Activated naive CD8-positive, alpha-beta T cell treated with anti-CD3 and anti-CD28 coated beads, Interleukin-2, amount 10 ng/mL, durations not matched to agents 7 days and 5 days (primary cell): Measurements from ENCODE around the gene FAM240A. TPM values are rescaled to one million over a fixed set of nuclear protein-coding genes. Genes with fewer than 3 reads are reported as not detected.

Experiments
- ATAC-seq: fragments of 150-1000 bp; cut with Tn5 transposase; one replicate; pipeline ENCODE4 v1.10.0; 2021; ENCODE audit warnings: low read depth, moderate library complexity
- POLR2A ChIA-PET: fragments of 350-600 bp; sonication (Branson Sonifier 250); formaldehyde crosslinking; loops from one replicate; lab custom pipeline; 2021; ENCODE audit warnings: antibody characterized with exemption; lab: Charles Lee
- DNase-seq: peaks from one replicate; pipeline ENCODE4 v3.0.0; 2021
- H3K27ac Mint-ChIP-seq: one replicate; pipeline ENCODE4 v1.8.0; 2022; ENCODE audit warnings: mild to moderate bottlenecking, mixed read lengths
- H3K27me3 Mint-ChIP-seq: one replicate; pipeline ENCODE4 v1.8.0; 2022; ENCODE audit warnings: mild to moderate bottlenecking, moderate library complexity, mixed read lengths
- H3K36me3 Mint-ChIP-seq: one replicate; pipeline ENCODE4 v1.8.0; 2021; ENCODE audit warnings: mild to moderate bottlenecking, mixed read lengths
- H3K4me1 Mint-ChIP-seq: one replicate; pipeline ENCODE4 v1.8.0; 2021; ENCODE audit warnings: mixed read lengths
- H3K4me3 Mint-ChIP-seq: one replicate; pipeline ENCODE4 v1.8.0; 2022; ENCODE audit warnings: mild to moderate bottlenecking, moderate library complexity, mixed read lengths
- H3K9me3 Mint-ChIP-seq: one replicate; pipeline ENCODE4 v1.8.0; 2021; ENCODE audit warnings: mixed read lengths
- total RNA-seq, 2 experiments: library from RNA; stranded (reverse); gene quantifications; one replicate each; pipeline ENCODE4 v1.2.3, GENCODE V29; 2021

The FAM240A gene
- total RNA-seq, 2 experiments from 2014 or later, result not detected

DNA sequence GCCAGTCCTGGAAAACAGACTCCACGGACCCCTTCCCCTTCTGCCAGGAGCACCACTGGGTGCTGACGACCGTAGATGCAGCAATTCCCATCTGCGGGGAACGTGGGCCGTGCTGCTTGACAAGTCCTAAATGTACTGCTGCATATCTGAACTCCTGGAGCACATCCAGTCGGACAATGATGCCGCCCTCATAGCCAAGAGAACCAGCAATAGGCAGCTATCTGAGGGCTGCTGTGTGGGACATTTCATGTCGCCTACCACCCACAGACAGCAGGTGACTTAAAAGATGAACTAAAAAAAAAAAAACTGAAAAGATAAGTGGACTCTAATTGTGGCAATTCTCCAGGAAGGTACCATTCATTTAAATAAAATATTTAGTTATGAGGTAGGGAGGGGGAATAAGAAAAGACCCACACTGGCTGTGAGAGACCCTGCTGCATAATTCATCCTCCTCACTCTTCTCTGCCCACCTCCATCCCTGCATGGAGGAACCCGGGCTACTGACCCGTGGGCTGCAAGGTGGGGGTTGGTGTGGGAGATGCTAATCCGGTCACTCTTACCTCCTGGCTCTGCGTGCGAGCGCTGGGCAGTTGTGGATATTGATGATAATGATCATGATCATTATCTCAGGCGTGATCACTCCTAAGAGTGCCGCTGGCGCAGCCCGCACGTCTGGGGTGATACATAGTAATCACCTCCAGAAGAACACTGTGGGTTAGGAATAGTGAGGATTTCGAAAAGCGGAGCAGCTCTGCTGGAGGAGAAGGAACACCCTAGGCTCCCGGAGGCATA is 52.8 kb downstream of the FAM240A start:
- DNase-seq, result no peak
- H3K27ac Mint-ChIP-seq, result no peak overlapping the region
- peaks cover 3% of the 10 kb centered on the region for H3K27me3 Mint-ChIP-seq
- H3K36me3 Mint-ChIP-seq, result no peaks in the 10 kb centered on the region
- H3K9me3 Mint-ChIP-seq, result no peaks in the 10 kb centered on the region
- H3K4me3 Mint-ChIP-seq, result no peak overlapping the region
- POLR2A ChIA-PET, result no interaction called here
- no peaks in the 10 kb centered on the region for H3K4me1 Mint-ChIP-seq
- no peak for ATAC-seq

GRCh38 chr3:46665763-46666452 is 53.6 kb downstream of the FAM240A start:
- H3K4me3 Mint-ChIP-seq, result no peak overlapping the region
- ATAC-seq (no peak), DNase-seq (no peak)
- H3K4me1 Mint-ChIP-seq, result no peaks in the 10 kb centered on the region
- H3K27me3 Mint-ChIP-seq, result peaks cover 3% of the 10 kb centered on the region
- POLR2A ChIA-PET, result no interaction called here
- no peak overlapping the region for H3K27ac Mint-ChIP-seq
- no peaks in the 10 kb centered on the region for H3K36me3 Mint-ChIP-seq
- no peaks in the 10 kb centered on the region for H3K9me3 Mint-ChIP-seq

- no peak for ATAC-seq
- no peak for DNase-seq
- Mint-ChIP-seq H3K4me1 (no peaks in the 10 kb centered on the region), H3K9me3 (no peaks in the 10 kb centered on the region), H3K36me3 (no peaks in the 10 kb centered on the region), H3K27me3 (peaks cover 3% of the 10 kb centered on the region), H3K27ac (no peak overlapping the region), H3K4me3 (no peak overlapping the region)
- POLR2A ChIA-PET, result no interaction called here
These were observed 54.1 kb downstream of the FAM240A start for GRCh38 chr3:46666453-46666845.

DNA sequence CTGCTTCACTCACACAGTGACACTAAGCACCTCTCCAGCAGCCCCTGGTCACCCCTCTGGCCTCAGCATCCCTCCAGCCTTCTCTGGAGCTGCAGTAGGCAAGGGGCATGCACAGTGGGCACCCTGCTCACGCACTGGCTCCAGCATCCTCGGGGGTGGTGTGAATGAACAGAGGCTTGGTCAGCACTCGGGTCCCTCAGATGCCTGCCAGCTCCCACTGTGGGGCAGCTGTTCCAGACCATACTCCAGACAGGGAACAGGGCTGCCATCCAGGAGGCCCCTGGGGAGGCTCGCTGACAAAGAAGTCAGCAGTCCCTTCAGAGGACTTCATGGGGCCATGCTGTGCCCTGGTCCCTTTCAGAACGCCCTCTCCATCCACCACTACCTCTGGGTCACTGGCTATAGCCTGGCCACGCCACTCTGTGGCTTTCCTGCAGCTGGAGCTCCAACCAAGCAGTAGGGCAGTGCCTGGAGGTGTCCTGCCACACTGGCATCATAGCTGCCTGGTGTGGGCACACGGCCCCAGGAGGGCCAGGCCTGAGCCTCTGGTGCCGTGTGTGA is 54.8 kb downstream of the FAM240A start:
- Mint-ChIP-seq H3K36me3 (no peaks in the 10 kb centered on the region), H3K4me3 (no peak overlapping the region), H3K4me1 (no peaks in the 10 kb centered on the region), H3K27ac (no peak overlapping the region), H3K9me3 (no peaks in the 10 kb centered on the region), H3K27me3 (peaks cover 3% of the 10 kb centered on the region)
- DNase-seq (no peak), ATAC-seq (no peak)
- POLR2A ChIA-PET, result no interaction called here

GRCh38 chr3:46667657-46668056 is 55.3 kb downstream of the FAM240A start:
- POLR2A ChIA-PET, result no interaction called here
- H3K27ac Mint-ChIP-seq, result no peak overlapping the region
- ATAC-seq (no peak), DNase-seq (no peak)
- H3K36me3 Mint-ChIP-seq, result no peaks in the 10 kb centered on the region
- no peaks in the 10 kb centered on the region for H3K9me3 Mint-ChIP-seq
- H3K4me3 Mint-ChIP-seq, result no peak overlapping the region
- peaks cover 3% of the 10 kb centered on the region for H3K27me3 Mint-ChIP-seq
- H3K4me1 Mint-ChIP-seq, result no peaks in the 10 kb centered on the region

- POLR2A ChIA-PET, result no interaction called here
- no peak for DNase-seq
- H3K27ac Mint-ChIP-seq, result no peak overlapping the region
These were observed 55.8 kb downstream of the FAM240A start for GRCh38 chr3:46668116-46668515.

DNA sequence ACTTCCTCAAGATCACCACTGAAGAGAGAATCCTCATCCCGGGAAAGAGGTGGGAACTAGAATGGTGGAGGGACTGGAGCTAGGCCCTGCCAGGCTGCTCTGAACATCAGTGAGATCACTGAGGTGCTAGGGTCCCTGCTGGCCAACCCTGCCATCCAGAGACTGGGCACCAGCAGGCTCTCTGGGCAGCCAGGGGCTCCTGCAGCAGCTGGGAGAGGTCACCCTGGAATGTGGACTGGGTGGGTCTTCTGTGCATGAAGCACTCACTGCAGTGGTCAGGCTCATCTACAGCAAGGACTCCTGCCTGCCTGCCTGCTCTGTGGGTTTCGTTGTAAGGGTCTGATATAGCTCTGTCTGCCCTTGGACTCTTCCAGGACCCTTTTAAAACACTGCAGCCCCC is 56.3 kb downstream of the FAM240A start:
- Mint-ChIP-seq H3K27me3 (no peaks in the 10 kb centered on the region), H3K27ac (no peak overlapping the region), H3K36me3 (no peaks in the 10 kb centered on the region), H3K4me3 (no peak overlapping the region), H3K4me1 (no peaks in the 10 kb centered on the region), H3K9me3 (no peaks in the 10 kb centered on the region)
- POLR2A ChIA-PET, result no interaction called here
- DNase-seq, result peak; percentile 14
- ATAC-seq, result no peak

More at GRCh38 chr3:46668116-46668515, 55.8 kb downstream of the FAM240A start:
- H3K27me3 Mint-ChIP-seq, result peaks cover 2% of the 10 kb centered on the region
- H3K4me3 Mint-ChIP-seq, result no peak overlapping the region
- no peaks in the 10 kb centered on the region for H3K9me3 Mint-ChIP-seq
- no peaks in the 10 kb centered on the region for H3K36me3 Mint-ChIP-seq
- H3K4me1 Mint-ChIP-seq, result no peaks in the 10 kb centered on the region
- ATAC-seq, result no peak

DNA sequence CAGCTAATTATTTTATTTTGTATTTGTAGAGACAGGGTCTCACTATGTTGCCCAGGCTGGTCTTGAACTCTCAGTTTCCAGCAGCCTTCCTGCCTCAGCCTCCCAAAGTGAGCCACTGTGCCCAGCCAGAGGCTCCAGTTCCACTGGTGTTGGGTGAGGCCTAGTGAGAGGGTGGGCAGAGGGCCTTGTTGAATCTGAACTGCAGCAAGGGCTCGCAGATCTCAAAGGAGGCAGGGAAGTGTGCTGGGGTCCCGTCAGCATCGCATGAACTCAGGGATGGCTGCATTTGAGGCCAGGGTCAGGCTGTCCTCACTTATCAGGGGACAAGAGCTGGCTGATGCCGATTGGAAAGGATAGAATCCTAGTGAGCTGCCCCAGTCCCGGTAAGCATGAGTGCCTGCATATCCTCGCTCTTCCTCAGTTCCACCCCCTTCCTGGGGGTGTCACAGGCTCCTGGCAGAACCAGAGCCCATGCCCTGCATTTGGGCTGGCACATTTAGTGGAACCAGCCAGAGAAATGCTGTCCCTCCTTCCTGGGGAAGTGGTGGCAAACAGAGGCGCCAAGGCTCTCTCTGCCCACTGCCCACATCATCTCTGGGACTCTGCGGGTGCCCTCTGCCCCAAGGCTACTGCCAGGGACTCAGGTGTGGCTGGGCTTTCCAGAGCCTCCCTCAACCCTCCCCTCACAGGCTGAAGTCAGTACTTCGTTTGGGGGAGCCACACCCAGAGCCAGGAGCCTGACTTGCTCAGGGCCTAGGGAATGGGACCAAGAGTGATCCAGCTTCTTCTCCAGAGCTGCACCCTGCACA is 57.1 kb downstream of the FAM240A start:
- H3K36me3 Mint-ChIP-seq, result no peaks in the 10 kb centered on the region
- no peak overlapping the region for H3K27ac Mint-ChIP-seq
- ATAC-seq (no peak), DNase-seq (peak; percentile 21)
- POLR2A ChIA-PET, result no interaction called here
- no peaks in the 10 kb centered on the region for H3K27me3 Mint-ChIP-seq
- H3K4me1 Mint-ChIP-seq, result no peaks in the 10 kb centered on the region
- H3K9me3 Mint-ChIP-seq, result no peaks in the 10 kb centered on the region
- no peak overlapping the region for H3K4me3 Mint-ChIP-seq

DNA sequence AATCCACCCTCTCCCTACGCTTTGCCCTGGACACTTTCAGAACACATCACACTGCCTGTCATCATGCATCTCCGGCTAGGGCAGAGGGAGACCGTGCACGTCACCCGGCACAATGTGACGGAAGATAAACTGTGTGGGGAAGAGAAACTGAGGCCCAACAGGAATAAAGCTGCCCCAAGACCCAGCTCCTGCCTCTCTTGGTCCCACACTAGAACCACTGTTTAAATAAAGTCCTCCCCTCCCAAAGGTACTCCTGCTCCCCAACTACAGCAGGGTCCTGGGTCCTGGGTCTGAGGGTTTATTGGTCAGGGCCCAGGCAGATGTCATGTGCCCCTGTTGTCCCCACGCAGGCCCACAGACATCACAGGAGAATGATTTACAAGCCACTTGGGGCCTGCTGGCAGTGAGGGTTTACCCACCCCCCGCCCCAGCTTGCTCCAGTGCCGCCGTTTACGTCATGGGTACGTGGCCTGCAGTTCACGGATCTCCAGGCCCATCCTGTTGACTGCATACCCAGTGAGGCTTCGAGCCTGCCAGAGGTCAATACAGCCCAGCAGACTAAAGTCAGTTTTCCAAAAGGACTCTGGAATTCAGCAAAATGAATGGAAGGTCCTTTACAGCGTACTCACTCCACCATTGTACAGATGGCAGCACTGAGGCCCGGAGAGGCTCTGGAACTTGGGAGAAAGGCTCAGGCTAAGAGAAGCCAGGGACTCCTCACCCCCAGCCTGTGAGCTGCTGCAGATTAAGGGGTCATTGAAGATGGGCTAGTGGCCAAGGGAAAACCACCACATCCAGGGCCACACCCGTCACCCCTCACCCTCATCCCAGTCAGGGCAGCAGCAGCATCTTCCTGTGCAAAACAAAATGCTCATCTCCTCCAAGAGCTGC is 57.9 kb downstream of the FAM240A start:
- no peaks in the 10 kb centered on the region for H3K36me3 Mint-ChIP-seq
- ATAC-seq, result no peak
- H3K4me3 Mint-ChIP-seq, result no peak overlapping the region

GRCh38 chr3:46670891-46671427 is 58.6 kb downstream of the FAM240A start:
- no peaks in the 10 kb centered on the region for H3K4me1 Mint-ChIP-seq
- no peak overlapping the region for H3K4me3 Mint-ChIP-seq
- POLR2A ChIA-PET, result no interaction called here
- ATAC-seq (no peak), DNase-seq (peak; percentile 10)
- no peak overlapping the region for H3K27ac Mint-ChIP-seq
- H3K36me3 Mint-ChIP-seq, result no peaks in the 10 kb centered on the region
- no peaks in the 10 kb centered on the region for H3K9me3 Mint-ChIP-seq
- H3K27me3 Mint-ChIP-seq, result no peaks in the 10 kb centered on the region

More for the DNA sequence above, 57.9 kb downstream of the FAM240A start:
- Mint-ChIP-seq H3K4me1 (no peaks in the 10 kb centered on the region), H3K27me3 (no peaks in the 10 kb centered on the region), H3K27ac (no peak overlapping the region), H3K9me3 (no peaks in the 10 kb centered on the region)
- POLR2A ChIA-PET, result no interaction called here
- no peak for DNase-seq

DNA sequence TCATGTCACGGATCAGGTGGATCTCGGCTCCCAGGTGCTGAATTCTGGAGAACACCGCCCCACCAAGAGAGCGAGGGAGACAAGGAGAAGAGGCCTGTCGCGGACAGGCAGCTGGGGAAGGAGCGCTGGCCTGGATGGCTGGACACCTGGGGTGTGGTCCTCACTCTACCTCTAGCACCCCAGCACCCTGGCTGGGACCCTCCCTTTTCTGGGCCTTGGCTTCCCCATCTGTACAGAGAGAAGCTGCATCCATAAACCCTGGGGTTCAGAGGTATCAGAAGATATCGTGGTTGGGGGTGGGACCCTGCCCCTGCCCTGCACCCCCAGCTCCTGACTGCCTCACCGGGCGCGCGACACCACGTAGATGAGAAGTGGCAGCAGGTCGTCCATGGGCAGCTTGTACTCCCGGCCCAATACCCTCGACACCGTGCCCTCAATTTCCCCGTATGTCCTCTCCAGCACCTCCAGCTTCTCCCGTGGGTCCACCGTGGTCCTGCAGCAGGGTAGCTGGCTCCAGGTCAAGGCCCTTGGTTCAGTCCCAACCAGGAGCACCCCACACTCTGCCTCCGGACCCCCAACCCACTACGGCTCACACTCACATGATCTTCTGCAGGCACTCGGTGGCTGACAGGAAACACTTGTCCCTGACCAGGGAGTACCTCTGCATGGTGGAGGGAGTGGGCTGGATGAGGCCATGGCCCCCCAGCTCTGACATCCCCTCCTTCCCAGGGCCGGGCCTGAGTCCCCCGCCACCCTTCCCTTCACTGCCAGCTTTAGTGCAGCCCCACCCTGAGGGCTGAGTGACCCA is 59.4 kb downstream of the FAM240A start:
- POLR2A ChIA-PET, result no interaction called here
- H3K4me1 Mint-ChIP-seq, result no peaks in the 10 kb centered on the region
- no peak for ATAC-seq
- DNase-seq, result peak; percentile 21
- no peak overlapping the region for H3K4me3 Mint-ChIP-seq
- no peaks in the 10 kb centered on the region for H3K36me3 Mint-ChIP-seq
- no peaks in the 10 kb centered on the region for H3K9me3 Mint-ChIP-seq
- no peak overlapping the region for H3K27ac Mint-ChIP-seq
- no peaks in the 10 kb centered on the region for H3K27me3 Mint-ChIP-seq

- Mint-ChIP-seq H3K27me3 (no peaks in the 10 kb centered on the region), H3K9me3 (no peaks in the 10 kb centered on the region), H3K27ac (no peak overlapping the region), H3K4me1 (no peaks in the 10 kb centered on the region), H3K36me3 (no peaks in the 10 kb centered on the region), H3K4me3 (no peak overlapping the region)
- ATAC-seq (no peak), DNase-seq (no peak)
- POLR2A ChIA-PET, result no interaction called here
These were observed 60.0 kb downstream of the FAM240A start for GRCh38 chr3:46672349-46672695.
